ENCODE data around the gene UST.

Gene UST

DNA sequence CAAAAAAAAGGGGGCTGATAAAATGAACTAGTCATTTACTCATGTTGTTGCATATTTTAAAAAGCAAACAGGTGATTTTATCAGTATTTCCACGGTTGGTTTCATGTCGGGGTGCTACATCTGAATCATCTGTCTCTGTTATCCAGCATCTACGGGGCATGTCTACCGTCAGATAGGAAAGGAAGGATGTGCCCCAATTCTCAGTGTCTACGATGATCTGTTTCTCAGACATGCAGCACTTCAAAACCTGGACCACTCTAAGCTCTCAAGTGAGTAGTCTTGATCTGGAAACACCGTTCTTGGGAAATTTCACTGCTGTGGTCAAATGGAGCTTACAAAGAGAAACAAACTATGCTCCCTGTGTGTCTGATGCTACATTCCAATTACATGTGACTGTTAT is 330.4 kb downstream of the UST start:
- no peak for TF ChIP-seq CTCF (IDR thresholded peaks at IDR 0.05; ENCODE audit: low read depth, low read length, missing control alignments)
- Histone ChIP-seq H3K36me3 (replicated peaks) (no peaks in the 10 kb centered on the region), H3K4me3 (ENCODE audit: low read depth, low read length) (no peak overlapping the region), H3K27me3 (replicated peaks) (no peaks in the 10 kb centered on the region), H3K27ac (peak overlapping the region; percentile 52)
- in situ Hi-C loops (cut with HindIII; ENCODE audit: low pct_ligation_motif_present, low sequenced_read_pairs): loop anchor here (25.0 kb wide), 1 partner anchor 335 kb away; the partner anchor contains the start of gene SUMO4
- peak; percentile 90 for DNase-seq

- Histone ChIP-seq H3K27me3 (replicated peaks) (no peaks in the 10 kb centered on the region), H3K36me3 (replicated peaks) (no peaks in the 10 kb centered on the region), H3K4me3 (ENCODE audit: low read depth, low read length) (no peak overlapping the region), H3K27ac (no peak overlapping the region)
- no peak for TF ChIP-seq CTCF (IDR thresholded peaks at IDR 0.05; ENCODE audit: low read depth, low read length, missing control alignments)
- in situ Hi-C loops (cut with HindIII; ENCODE audit: low pct_ligation_motif_present, low sequenced_read_pairs): loop anchor here (25.0 kb wide), 1 partner anchor 334 kb away; the partner anchor contains the start of gene SUMO4
- DNase-seq: no peak
These were observed 331.5 kb downstream of the UST start for GRCh38 chr6:149078211-149078782.

DNA sequence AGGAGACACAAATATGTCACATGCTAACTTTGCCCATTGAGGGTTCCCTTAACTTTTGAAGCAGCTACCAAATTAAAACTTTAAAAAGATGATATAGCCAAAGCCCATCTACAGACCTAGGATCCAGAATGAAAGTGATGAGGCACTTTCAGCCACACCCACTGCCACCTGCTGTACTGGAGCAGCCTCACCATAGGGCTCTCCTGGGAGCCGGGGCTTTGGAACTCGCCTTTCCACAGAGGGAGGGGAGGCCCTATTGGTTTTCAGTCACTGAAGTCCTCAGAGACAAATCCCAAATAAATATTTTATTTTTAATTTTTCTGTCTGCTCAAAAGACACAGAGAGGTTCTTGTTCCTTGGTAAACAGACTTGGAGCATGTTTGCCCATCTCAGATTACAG is 332.6 kb downstream of the UST start:
- Histone ChIP-seq H3K27ac (peak overlapping the region; percentile 53), H3K4me3 (ENCODE audit: low read depth, low read length) (no peak overlapping the region), H3K27me3 (replicated peaks) (no peaks in the 10 kb centered on the region), H3K36me3 (replicated peaks) (no peaks in the 10 kb centered on the region)
- no peak for DNase-seq
- no peak for TF ChIP-seq CTCF (IDR thresholded peaks at IDR 0.05; ENCODE audit: low read depth, low read length, missing control alignments)
- in situ Hi-C loops (cut with HindIII; ENCODE audit: low pct_ligation_motif_present, low sequenced_read_pairs): loop anchor here (25.0 kb wide), 1 partner anchor 333 kb away; the partner anchor contains the start of gene SUMO4

- Histone ChIP-seq H3K27ac (peak overlapping the region; percentile 53), H3K27me3 (replicated peaks) (no peaks in the 10 kb centered on the region), H3K4me3 (ENCODE audit: low read depth, low read length) (no peak overlapping the region), H3K36me3 (replicated peaks) (no peaks in the 10 kb centered on the region)
- DNase-seq: peak; percentile 32
- in situ Hi-C loops (cut with HindIII; ENCODE audit: low pct_ligation_motif_present, low sequenced_read_pairs): loop anchor here (25.0 kb wide), 1 partner anchor 332 kb away; the partner anchor contains the start of gene SUMO4
- no peak for TF ChIP-seq CTCF (IDR thresholded peaks at IDR 0.05; ENCODE audit: low read depth, low read length, missing control alignments)
These were observed 333.2 kb downstream of the UST start for GRCh38 chr6:149079911-149080491.

DNA sequence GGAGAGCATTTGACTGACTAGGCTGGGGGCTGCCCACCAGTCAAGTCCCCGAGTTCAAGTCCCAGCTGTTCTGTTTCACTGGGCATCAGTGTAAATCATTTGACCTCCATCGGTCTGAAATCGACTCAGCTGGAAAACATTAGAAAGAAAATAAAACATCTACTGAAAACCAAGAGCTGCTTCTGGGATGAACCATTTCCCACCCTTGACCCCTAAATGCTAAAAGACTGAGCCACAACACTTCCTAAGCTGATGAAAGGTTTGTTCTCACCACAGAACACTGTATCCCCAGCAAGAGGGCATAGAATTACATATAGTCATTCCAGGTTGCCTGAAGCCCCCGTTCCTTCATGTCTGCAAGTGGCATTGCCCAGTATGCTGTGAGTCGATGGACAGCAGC is 333.7 kb downstream of the UST start:
- DNase-seq: peak; percentile 69
- in situ Hi-C loops (cut with HindIII; ENCODE audit: low pct_ligation_motif_present, low sequenced_read_pairs): loop anchor here (25.0 kb wide), 1 partner anchor 332 kb away; the partner anchor contains the start of gene SUMO4
- Histone ChIP-seq H3K27me3 (replicated peaks) (no peaks in the 10 kb centered on the region), H3K27ac (peak overlapping the region; percentile 53), H3K36me3 (replicated peaks) (no peaks in the 10 kb centered on the region), H3K4me3 (ENCODE audit: low read depth, low read length) (no peak overlapping the region)
- TF ChIP-seq CTCF (IDR thresholded peaks at IDR 0.05; ENCODE audit: low read depth, low read length, missing control alignments): no peak
